GM18907 (cell line): Measurements from ENCODE around the gene EGFLAM.

ENCODE experiments used
- ATAC-seq: cut with Tn5 transposase; IDR thresholded peaks from one replicate; pipeline ENCODE4 v1.9.1; 2021; ENCODE audit warnings: mild to moderate bottlenecking, moderate library complexity; ENCODE audit not compliant: unreplicated experiment

Gene EGFLAM

DNA sequence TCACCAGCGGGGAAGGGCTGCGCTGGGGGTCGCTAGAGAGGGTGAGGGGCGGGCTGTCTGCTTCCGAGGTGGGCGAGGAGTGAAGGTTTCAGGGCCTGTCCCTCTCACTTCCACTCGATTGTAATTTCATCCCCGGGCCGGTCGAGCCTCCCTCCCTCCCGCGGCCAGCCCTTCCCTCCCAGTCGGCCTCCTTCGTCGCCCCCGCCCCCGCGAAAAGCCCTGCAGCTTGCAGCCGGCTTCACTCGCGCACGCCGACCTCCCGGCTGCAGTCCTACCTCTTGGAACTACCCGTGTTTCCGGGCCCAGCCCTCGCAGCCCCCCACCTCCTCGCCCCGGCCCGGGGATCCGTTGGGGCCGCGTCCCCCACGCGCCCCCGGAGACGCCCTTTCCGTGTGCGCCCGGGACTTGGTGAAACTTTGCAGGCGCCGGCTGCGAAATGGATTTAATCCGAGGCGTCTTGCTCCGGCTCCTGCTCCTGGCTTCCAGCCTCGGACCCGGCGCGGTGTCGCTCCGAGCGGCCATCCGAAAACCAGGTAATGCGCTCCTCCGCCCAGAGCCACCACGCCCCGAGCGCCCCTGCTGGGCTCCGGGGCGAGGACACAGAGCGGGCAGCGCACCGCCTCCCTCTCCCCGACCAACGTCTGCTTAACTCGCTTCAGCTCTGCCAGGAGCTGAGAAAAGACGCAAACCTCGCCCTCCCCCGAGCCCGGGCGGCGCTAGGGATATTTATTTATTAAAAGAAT is at the start of gene EGFLAM:
EGFLAM (plus strand) TSS at position 241 of the 743 bp plus-strand sequence; CDS start at position 437, 196 bp downstream.
- no peak for ATAC-seq

DNA sequence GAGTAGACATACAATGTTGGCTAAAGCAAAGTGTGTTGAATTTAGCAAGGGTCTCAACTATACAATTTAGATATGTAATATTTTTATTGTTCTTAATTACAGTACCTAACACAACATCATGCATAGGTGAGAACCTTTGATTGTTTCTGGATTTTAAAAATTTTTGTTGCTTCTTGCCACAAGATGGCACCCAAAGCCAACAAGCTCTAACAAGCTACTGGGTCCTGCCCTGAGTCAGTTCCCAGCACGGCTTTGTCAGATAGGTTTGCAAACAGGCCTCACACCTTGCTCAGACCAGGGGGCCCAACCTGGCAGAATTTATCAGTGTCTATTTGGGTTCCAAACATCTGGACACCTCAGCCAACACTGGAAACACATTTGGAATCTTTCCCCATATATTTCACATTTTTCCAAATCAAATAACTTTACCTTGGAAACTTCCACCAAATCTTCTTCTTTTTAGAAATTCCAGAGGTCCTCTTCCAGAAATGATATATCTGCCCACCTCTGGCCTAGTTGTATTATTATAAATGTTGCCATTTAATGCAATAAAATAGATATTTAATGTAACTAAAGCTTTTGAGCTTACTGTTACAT is 49.5 kb upstream of the EGFLAM start:
- no peak for ATAC-seq

DNA sequence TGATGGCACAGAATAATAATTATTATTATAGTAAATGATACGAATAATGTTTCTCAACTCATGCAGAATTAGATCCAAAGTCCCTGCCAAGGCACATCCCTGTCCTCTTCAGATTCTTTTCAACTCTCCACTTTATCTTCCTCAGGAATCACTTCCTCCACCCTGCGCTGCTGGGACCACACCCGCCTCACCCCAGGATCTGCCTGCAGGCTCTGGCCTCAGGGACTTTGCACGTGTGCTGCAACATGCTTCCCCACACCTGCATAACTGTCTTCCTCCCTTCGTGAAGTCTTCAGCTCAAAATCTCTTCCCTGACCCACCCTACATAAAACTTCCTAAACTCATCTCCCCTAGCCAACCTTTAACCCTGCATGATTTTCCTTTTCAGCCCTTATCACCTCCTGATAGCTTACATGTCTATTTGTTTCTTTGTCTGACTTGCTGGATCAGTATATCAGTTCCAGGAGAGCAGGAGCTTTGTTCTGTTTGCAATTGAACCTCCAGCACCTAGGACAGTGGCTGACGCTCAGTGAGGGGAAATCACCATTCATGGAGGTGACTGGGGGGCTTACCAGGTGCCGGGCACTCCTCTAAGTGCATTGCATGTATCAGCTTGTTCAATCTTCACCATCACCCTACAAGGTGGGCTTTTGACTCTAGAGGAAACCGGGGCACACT is 47.5 kb upstream of the EGFLAM start:
- no peak for ATAC-seq

DNA sequence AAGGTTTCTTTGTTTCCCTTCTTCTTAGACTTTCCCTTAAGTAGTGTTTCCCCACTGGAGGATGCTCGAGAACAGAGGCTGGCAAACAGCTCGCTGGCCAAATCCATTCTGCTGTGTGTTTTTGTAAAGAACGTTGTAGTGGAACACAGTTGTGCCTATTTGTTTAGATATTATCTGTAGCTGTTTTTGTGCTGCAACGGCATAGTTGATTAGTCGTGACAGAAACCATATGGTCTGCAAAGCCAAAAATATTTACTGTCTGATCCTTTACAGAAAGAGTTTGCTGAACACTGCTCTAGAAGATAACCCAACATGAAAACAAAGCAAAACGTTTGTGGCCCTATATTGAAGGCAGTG is 47.0 kb upstream of the EGFLAM start:
- ATAC-seq = no peak

DNA sequence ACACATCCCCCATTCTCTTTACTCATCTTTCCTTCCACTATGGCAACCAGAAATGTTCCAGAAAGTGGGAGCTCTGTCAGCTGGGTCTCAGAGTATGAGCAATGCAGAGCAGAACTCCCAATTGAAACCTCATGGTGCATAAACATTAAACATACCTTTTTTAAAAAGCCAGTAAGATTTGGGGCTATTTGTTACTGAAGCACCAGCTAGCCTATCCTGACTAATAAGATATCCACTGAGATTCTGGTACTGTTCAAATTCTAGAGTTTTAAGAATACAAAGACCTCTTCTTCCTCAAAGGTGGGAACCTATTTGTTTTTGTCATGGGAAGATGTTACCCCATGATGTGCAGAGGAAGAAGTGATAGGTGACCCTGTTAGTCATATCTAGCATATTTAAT is 46.1 kb upstream of the EGFLAM start:
- ATAC-seq = no peak

DNA sequence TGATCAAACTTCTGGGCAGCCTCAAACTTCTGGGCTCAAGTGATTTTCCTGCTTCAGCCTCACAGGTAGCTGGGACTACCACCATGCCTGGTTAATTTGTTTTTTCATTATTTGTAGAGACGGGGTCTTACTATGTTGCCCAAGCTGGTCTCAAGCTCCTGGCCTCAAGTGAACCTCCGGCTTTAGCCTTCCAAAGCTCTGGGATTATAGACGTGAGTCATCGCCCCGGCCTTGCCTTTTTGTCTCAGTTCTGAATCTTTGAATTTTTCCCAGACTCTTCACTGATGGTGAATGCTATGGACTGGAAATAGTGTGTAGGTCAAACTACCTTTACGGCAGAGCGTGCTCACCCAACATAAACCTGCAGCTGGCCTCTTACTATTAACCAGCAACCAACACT is 32.3 kb upstream of the EGFLAM start:
- no peak for ATAC-seq

DNA sequence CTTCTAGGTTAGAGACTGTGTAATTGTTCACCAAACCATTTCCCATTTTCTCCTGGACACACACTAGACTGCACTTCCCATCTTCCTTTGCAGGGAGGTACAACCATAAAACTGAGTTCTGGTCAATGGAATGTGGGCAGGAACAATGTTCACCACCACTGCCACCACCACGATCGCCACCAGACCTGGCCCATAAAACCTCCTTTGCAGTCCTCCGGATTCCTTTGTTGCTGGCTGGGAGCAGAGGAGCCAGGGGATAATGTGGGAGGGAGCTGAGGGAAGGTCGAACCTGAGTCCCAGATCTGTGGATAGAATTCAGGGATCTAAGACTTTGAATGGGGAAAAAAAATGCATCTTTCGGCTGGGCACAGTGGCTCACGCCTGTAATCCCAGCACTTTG is 29.4 kb upstream of the EGFLAM start:
- ATAC-seq = no peak

DNA sequence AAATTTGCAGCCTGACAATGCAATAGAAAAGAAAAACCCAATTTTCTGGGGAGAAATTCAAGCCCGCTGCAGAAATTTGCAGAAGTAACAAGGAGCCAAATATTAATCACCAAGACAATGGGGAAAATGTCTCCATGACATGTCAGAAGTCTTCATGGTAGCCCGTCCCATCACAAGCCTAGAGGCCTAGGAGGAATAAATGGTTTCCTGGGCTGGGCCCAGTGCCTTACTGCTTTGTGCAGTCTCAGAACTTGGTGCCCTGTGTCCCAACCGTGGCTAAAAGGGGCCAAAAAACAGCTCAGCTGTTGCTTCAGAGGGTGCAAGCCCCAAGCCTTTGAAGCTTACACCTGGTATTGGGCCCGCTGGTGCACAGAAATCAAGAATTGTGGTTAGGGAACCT is 23.6 kb upstream of the EGFLAM start:
- no peak for ATAC-seq

DNA sequence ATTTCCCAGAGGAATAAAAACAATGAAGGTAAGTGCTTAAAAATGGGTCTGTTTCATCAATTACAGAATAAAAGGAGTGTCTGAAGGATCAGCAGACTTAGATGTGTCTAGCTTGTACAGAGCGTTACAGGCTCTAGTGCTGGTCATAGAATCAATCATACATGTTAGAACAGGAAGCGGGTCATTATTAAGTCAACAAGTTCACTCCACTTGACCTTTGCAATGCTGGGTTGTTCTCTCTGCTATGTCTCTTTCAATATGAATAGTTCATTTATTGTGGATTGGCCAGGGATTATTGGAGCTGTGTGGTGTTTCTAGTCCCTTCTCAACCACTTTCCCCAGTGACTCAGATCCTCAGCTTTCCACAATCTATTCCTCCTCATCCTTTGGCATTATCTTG is 20.7 kb upstream of the EGFLAM start:
- no peak for ATAC-seq

DNA sequence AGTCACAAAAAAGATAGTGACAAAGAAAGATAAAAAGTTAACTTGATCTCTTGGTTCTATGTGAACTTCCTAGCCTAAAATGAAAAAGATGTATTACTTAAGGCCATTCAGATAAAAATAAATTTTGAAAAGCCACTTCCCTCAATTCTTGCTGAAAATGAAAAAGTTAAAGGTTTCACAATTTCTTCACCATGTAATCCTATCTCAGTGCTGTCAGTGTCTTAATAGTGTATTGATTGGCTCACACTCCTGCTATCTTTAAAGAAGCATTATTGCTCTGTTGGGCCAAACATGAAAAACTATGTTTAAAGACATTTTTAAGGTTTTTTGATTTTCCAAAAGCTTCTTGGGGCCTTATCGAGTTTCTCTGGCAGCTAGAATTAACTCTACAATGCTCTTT is 18.1 kb upstream of the EGFLAM start:
- ATAC-seq = no peak

DNA sequence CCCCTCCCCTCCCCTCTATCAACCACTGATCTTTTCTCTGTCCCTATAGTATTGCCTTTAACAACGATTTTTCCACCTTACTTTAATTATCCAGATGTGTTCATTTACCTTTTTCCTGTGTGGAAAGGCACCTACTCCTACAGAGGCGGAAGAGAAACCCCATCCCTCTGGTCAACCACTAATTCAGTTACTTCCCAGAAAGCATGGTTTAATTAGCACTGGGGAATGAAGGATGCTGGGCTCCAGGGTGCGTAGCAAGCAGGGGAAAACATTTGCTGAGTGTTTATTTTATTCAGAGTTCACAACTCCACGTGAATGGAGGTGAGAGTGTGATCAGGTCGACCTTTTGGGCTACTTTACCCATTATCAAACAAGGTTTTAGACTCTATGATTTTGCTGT is 16.7 kb upstream of the EGFLAM start:
- ATAC-seq = no peak

DNA sequence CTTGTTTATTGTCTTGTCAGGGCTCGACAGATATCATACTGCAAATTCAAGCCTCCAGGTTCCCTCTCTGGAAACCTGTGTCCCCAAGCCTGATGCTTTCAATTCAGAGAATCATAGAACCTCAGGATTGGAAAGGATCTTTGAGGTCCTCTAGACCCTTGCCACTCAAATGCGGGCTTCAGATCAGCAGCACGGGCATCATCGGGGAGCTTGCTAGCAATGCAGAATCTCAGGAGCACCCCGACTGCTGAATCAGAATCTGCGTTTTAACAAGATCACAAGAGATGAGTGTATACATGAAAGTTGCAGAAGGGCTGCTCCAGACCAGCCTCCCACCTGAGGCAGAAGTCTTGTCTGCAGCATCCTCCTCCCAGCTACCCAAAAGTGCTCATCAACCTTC is 13.1 kb upstream of the EGFLAM start:
- no peak for ATAC-seq

DNA sequence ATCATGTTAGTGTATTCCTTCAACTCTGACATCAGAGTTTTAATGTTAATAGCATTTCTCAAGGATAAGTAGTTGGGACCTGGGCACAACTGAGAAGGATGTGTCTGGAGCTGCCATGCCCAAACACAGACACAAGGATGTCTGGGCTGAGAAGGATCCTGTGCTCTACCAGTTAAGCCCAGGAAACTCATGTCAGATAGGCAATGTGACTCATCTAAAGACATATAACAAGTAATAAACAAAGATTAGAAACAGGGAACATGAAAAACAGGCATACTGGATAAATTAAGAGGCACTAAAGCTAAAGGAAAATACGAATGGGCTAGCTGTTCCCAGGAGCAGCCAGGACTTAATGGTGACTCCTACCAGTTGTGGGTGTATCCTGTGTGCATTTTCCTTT is 9.1 kb upstream of the EGFLAM start:
- ATAC-seq = no peak

DNA sequence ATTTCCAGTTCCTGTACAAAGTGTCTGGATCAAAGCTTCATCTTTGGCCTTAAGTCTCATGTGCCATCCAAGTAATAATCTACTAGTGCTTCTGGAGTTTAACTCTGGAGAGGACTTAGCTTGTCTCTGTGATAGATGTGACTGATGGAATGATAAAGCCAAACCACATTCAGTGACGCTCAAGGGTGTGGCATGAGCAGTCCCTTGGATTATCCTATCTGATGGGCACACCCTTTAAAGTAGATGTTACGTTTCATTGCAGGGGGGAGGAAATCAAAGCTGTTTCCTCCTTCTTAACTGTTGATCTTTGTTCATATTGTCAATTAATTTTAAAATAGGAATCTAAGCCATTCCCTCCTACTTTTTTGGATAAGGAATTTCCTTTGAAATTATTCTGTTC is 8.5 kb upstream of the EGFLAM start:
- no peak for ATAC-seq

DNA sequence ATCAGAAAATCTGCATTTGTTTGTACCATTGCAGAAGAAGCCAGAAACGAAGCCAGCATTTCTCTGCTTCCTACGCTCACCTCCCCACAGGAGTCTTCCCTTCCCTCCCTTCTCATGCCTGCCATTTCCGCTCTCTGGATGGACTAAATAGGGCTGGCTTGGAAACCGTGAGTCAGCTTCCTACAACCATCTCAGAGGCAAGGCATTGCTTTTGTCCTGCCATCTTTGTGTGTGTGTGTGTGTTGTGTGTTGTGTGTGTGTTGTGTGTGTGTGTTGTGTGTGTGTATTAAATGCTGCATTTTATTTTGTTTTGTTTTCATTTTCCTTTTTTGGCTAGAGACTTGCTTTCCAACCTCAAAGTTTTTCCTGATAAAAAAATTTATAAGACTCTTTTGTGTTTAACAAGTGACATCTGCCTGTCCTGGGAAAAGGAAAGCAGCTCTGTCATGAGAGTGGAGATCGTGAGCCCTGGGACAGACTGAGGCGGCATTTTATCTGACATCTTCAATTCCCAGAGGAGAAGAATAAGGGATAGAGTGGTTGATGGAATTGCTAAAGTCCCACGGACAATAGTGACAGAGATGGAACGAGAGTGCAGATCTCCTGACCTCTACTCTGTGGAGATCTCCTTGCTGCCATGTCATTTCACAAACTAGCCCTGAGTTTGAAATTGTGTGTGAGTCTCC is 7.5 kb upstream of the EGFLAM start:
- ATAC-seq = no peak

DNA sequence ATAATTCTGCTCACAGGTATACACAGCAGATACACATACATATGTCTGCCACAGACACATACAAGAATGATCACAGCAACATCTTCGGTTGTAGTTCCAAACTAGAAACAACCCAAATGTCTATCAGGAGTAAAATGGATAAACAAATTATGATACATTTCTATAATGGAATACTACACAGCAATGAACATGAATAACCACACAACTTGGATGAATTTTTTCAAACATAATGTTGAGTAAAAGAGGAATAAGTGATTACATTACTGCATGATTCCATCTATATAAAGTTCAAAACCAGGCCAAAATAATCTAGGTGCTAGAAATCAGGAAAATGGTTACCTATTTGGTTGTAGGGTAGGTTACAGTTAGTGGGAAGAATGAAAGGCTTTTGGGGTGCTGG is 4.6 kb upstream of the EGFLAM start:
- no peak for ATAC-seq

DNA sequence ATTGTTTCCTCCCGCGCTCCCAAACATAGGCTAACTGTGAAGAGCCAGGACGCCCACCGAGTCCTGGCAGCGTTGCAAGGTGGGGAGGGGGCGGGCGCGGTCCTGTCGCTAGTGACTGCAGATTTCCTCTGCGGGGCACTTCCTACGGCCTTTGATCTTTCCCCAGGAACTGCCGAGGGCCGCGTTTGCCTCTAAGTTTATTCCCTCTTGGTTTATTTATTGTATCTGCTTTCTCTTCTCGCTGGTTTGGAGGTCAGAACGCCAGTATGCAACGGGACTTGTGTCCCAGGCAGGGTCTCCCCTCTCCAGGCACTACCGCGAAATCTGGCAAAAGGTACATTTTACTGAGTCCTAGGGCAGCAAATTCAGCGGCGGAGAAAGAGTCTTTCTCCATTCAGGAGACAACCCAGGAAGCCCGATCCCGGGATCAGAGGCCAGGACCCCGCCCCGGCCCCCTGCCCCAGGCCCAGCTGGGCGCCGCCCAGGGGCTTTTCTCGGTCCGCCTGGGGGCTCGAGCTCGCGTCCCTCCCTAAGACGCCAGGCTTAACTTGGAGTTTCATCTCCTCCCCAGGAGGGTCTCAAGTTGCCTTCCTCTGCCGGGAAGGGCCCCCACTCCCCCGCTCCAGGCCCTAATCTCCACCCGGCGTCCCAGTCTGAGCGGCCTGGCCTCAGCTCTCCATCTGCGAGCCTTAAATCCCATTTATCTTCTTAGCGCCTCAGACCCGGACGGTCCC is 884 bp upstream of the EGFLAM start:
- ATAC-seq = no peak

DNA sequence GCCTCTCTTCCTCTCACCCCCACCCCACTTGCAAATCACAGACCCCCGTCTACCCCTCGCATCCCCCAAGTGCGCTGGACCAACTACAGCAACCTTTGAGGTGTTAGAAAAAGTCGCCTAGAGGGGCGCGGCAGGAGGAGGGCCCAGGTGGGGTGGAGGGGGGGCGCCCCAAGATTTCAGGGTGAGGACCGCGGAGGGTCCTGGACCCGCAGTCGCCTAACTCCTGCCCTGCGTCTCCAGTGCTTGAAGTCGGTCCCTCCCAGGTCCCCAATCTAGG is 379 bp upstream of the EGFLAM start:
- no peak for ATAC-seq

DNA sequence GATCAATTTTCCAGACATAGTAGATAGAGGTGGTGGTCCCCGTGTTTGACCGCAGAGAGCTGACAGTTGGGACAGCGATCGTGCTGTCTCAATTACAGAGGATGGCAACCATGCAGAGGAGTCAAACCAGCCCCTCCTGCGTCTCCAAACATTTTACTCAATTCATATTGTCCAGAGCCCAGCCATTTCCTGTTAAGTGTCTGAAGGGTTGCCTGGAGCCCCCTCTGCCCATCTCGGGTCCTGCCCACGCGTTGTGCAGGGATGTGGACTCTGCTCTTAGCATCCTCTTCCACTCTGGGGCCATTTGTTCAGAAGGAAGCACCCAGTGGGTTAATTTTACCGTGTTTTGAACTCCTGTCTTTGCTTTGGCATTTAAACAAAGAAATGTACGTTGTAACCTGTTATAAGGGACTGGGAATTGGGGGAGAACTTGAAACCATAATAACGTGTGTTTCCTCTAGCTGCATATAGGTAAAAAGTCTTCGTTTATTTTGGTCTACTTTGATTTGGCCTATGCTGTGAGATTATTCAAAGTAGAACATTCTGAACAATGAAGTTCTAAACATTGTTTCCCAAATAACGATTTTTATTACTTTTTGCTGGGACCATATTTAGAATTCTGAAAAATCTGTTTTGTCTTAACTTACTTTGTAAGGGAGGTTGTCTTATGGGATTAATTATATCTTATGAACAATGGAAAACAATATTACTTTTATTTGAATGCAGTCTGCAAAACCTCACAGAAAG is 876 bp downstream of the EGFLAM start:
- ATAC-seq = no peak

DNA sequence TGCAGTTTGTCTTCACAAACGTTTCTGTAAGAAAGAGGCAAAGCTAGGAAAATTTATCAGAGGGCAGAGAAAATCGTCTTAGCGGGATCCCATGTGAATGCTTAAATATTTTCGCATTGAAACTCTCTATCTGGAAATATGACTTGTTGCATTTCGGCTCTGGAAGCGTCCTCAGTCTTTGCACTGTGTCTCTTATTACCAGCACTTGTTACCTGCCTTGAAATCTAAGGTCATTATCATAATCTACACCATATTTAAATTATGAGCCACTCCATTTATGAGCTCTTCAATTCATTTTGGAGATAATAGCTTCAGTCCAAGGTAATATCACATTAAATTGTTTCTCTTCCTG is 1.4 kb downstream of the EGFLAM start:
- no peak for ATAC-seq

DNA sequence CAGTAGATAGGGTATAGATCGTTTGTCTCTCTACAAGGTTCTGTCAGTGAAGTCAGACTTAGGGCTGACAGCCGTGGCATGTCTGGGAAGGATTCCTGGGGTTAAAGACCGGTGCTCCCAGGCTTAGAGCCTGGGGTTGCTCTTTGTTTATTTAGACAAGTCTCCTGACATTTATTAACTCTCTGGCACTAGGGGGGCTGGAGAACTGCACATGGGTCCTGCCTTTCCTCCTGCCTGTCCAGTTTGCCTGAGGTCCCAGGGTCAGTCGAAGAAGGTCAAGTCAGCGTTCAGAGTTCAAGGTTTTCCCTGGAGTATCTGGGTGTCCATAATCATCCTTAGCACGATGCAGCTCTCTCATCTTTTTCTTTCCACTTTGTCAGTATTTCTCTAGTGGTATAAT is 5.6 kb downstream of the EGFLAM start:
- ATAC-seq = no peak
